Measurements from ENCODE around the gene ARHGAP24.
A peak's percentile ranks its signal among the peaks of the same experiment; 100 is the strongest.

ARHGAP24 gene

GRCh38 chr4:85747882-85748491 is 273.0 kb downstream of the ARHGAP24 start:
- peak; percentile 67 to 72 for DNase-seq

- DNase-seq = no peak
These were observed 273.7 kb downstream of the ARHGAP24 start for GRCh38 chr4:85748654-85749053.

GRCh38 chr4:85751866-85752265 is 276.9 kb downstream of the ARHGAP24 start:
- DNase-seq = no peak

GRCh38 chr4:85755285-85755684 is 280.3 kb downstream of the ARHGAP24 start:
- DNase-seq = no peak

GRCh38 chr4:85756938-85757337 is 282.0 kb downstream of the ARHGAP24 start:
- DNase-seq = no peak

- DNase-seq = no peak
These were observed 284.4 kb downstream of the ARHGAP24 start for GRCh38 chr4:85759388-85759787.

- DNase-seq = no peak
These were observed 285.6 kb downstream of the ARHGAP24 start for GRCh38 chr4:85760511-85760910.

- DNase-seq = no peak
These were observed 287.0 kb downstream of the ARHGAP24 start for GRCh38 chr4:85761803-85762528.

- DNase-seq = no peak
These were observed 287.6 kb downstream of the ARHGAP24 start for GRCh38 chr4:85762529-85762871.

GRCh38 chr4:85763202-85763601 is 288.3 kb downstream of the ARHGAP24 start:
- no peak for DNase-seq

- no peak for DNase-seq
These were observed 292.7 kb downstream of the ARHGAP24 start for GRCh38 chr4:85767649-85768048.

GRCh38 chr4:85769009-85769408 is 294.1 kb downstream of the ARHGAP24 start:
- no peak for DNase-seq

GRCh38 chr4:85772470-85772869 is 297.5 kb downstream of the ARHGAP24 start:
- no peak for DNase-seq

- no peak for DNase-seq
These were observed 298.4 kb downstream of the ARHGAP24 start for GRCh38 chr4:85773372-85773771.

- no peak for DNase-seq
These were observed 299.1 kb downstream of the ARHGAP24 start for GRCh38 chr4:85774000-85774399.

- DNase-seq = no peak
These were observed 299.5 kb downstream of the ARHGAP24 start for GRCh38 chr4:85774489-85774888.

GRCh38 chr4:85776096-85776495 is 301.1 kb downstream of the ARHGAP24 start:
- DNase-seq = no peak

GRCh38 chr4:85776579-85776978 is 301.6 kb downstream of the ARHGAP24 start:
- no peak for DNase-seq

GRCh38 chr4:85777908-85778631 is 303.1 kb downstream of the ARHGAP24 start:
- no peak for DNase-seq

GRCh38 chr4:85778632-85779131 is 303.7 kb downstream of the ARHGAP24 start:
- DNase-seq = no peak

GRCh38 chr4:85779165-85779564 is 304.2 kb downstream of the ARHGAP24 start:
- no peak for DNase-seq

GRCh38 chr4:85780664-85781063 is 305.7 kb downstream of the ARHGAP24 start:
- no peak for DNase-seq

GRCh38 chr4:85783483-85783882 is 308.5 kb downstream of the ARHGAP24 start:
- no peak for DNase-seq

- no peak for DNase-seq
These were observed 308.9 kb downstream of the ARHGAP24 start for GRCh38 chr4:85783900-85784299.

All from SHP77 (cell line).